ENCODE results near the gene BACE1.

BACE1 gene

GRCh38 chr11:117309310-117309709, 6.7 kb downstream of the BACE1 start:
- Histone ChIP-seq H3K4me1 (ENCODE audit: insufficient read depth, low read length, severe bottlenecking) (no peaks in the 10 kb centered on the region), H3K9me2 (ENCODE audit: low read depth, low read length) (no peaks in the 10 kb centered on the region), H3K9ac (ENCODE audit: low read length) (no peak overlapping the region), H4K20me1 (ENCODE audit: insufficient read depth, low read length) (no peaks in the 10 kb centered on the region), H3K79me2 (ENCODE audit: insufficient read depth, low read length) (no peaks in the 10 kb centered on the region), H3K4me3 (ENCODE audit: low read depth, low read length, poor library complexity, severe bottlenecking) (no peak overlapping the region), H3K4me2 (ENCODE audit: low read length) (no peak overlapping the region), H3K9me3 (ENCODE audit: low read length) (no peaks in the 10 kb centered on the region), H2AFZ (ENCODE audit: low read length) (no peak overlapping the region), H3K27ac (ENCODE audit: low read depth, low read length, poor library complexity, severe bottlenecking) (no peak overlapping the region), H3K27me3 (ENCODE audit: insufficient read depth, low read length) (no peaks in the 10 kb centered on the region), H3F3A (ENCODE audit: insufficient read depth, low read length) (no peaks in the 10 kb centered on the region), H3K36me3 (ENCODE audit: insufficient read depth, low read length) (no peaks in the 10 kb centered on the region)
- TF ChIP-seq EZH2 (IDR thresholded peaks at IDR 0.05; ENCODE audit: borderline replicate concordance, low read length) = no peak
- no peak for TF ChIP-seq CTCF (IDR thresholded peaks at IDR 0.05; ENCODE audit: low read length)

GRCh38 chr11:117305145-117305544, 10.9 kb downstream of the BACE1 start:
- no peak overlapping the region for H3K27ac ChIP-seq (ENCODE audit: low read depth, low read length, poor library complexity, severe bottlenecking)
- no peak overlapping the region for H3K4me3 ChIP-seq (ENCODE audit: low read depth, low read length, poor library complexity, severe bottlenecking)
- H3K27me3 ChIP-seq (ENCODE audit: insufficient read depth, low read length) = no peaks in the 10 kb centered on the region
- H3K79me2 ChIP-seq (ENCODE audit: insufficient read depth, low read length) = no peaks in the 10 kb centered on the region
- no peak overlapping the region for H3K4me2 ChIP-seq (ENCODE audit: low read length)
- no peak for TF ChIP-seq EZH2 (IDR thresholded peaks at IDR 0.05; ENCODE audit: borderline replicate concordance, low read length)
- TF ChIP-seq CTCF (IDR thresholded peaks at IDR 0.05; ENCODE audit: low read length) = no peak
- H3F3A ChIP-seq (ENCODE audit: insufficient read depth, low read length) = no peaks in the 10 kb centered on the region
- H2AFZ ChIP-seq (ENCODE audit: low read length) = no peak overlapping the region
- H4K20me1 ChIP-seq (ENCODE audit: insufficient read depth, low read length) = no peaks in the 10 kb centered on the region
- H3K36me3 ChIP-seq (ENCODE audit: insufficient read depth, low read length) = no peaks in the 10 kb centered on the region
- H3K9me2 ChIP-seq (ENCODE audit: low read depth, low read length) = no peaks in the 10 kb centered on the region
- no peak overlapping the region for H3K9ac ChIP-seq (ENCODE audit: low read length)
- H3K9me3 ChIP-seq (ENCODE audit: low read length) = no peaks in the 10 kb centered on the region
- no peaks in the 10 kb centered on the region for H3K4me1 ChIP-seq (ENCODE audit: insufficient read depth, low read length, severe bottlenecking)

DNA sequence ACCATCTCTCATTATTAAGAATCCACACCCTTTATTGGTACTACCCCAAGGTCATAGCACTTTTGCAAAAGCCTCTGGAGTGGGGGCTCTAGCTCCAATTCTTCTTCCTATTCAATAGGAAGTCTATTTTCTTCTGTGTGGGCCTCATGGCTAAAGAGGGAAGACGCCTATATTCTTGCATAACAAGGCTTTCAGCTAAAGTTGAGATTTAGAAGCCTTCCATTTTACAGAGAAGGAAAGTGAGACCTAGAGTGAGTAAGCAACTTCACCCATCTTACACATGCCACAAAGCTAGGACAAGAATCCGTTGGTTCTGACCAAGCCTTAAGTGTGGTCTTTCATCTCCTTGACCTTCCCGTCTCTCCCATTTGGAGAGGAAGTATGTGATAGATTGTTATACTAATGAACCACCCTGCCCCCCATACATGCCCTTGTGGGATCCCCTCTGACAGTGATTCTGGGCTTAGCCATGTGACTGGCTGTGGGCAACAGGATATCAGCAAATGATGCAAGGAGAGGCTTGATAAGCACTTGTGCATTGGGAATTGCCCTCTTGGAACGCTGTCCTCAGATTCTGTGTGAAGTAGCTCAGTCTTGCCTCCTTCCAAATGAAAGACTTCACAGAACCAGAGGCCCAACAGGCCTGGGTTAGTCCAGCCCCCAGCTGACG, 12.3 kb downstream of the BACE1 start:
- no peaks in the 10 kb centered on the region for H3K36me3 ChIP-seq (ENCODE audit: insufficient read depth, low read length)
- no peaks in the 10 kb centered on the region for H3F3A ChIP-seq (ENCODE audit: insufficient read depth, low read length)
- no peaks in the 10 kb centered on the region for H3K4me1 ChIP-seq (ENCODE audit: insufficient read depth, low read length, severe bottlenecking)
- H4K20me1 ChIP-seq (ENCODE audit: insufficient read depth, low read length) = no peaks in the 10 kb centered on the region
- no peak overlapping the region for H2AFZ ChIP-seq (ENCODE audit: low read length)
- no peak overlapping the region for H3K9ac ChIP-seq (ENCODE audit: low read length)
- H3K9me3 ChIP-seq (ENCODE audit: low read length) = no peaks in the 10 kb centered on the region
- TF ChIP-seq EZH2 (IDR thresholded peaks at IDR 0.05; ENCODE audit: borderline replicate concordance, low read length) (no peak), CTCF (IDR thresholded peaks at IDR 0.05; ENCODE audit: low read length) (no peak)
- no peak overlapping the region for H3K27ac ChIP-seq (ENCODE audit: low read depth, low read length, poor library complexity, severe bottlenecking)
- H3K9me2 ChIP-seq (ENCODE audit: low read depth, low read length) = no peaks in the 10 kb centered on the region
- H3K27me3 ChIP-seq (ENCODE audit: insufficient read depth, low read length) = no peaks in the 10 kb centered on the region
- H3K79me2 ChIP-seq (ENCODE audit: insufficient read depth, low read length) = no peaks in the 10 kb centered on the region
- no peak overlapping the region for H3K4me2 ChIP-seq (ENCODE audit: low read length)
- no peak overlapping the region for H3K4me3 ChIP-seq (ENCODE audit: low read depth, low read length, poor library complexity, severe bottlenecking)

All from OCI-LY1 (cell line).